ENCODE results near the gene MLPH. TPM values are rescaled to one million over a fixed set of nuclear protein-coding genes. Genes with fewer than 3 reads are reported as not detected.
A peak's percentile ranks its signal among the peaks of the same experiment; 100 is the strongest.

MLPH gene
- total RNA-seq, 1 donor from 2014 or later = 73.5 TPM

DNA sequence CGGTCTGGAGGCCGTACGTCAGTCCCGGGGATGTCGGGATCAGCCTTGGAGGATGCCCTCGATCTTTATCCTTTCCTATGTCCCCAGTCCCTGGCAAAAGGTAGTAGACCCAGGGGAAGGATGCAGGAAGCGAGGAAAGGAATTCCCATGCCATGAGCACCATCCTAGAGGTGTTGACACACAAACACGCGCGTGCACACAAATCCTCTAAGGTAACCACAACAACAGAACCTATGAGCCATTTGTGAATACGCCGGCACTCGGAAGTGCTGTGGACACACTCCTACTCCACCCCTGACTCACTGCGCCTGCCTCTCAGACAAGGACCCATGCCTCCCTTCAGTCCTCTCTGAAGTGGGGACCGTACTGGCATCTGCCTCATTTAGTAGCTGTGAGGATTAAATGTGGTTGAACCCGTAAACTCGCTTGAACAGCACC is 11.3 kb upstream of the MLPH start:
- Histone ChIP-seq H3K36me3 (no peaks in the 10 kb centered on the region), H3K4me1 (peaks cover 51% of the 10 kb centered on the region), H3K27ac (replicated peaks) (peak overlapping the region; percentile 96), H3K27me3 (ENCODE audit: low read depth) (no peaks in the 10 kb centered on the region), H3K9me3 (replicated peaks) (no peaks in the 10 kb centered on the region), H3K4me3 (peak overlapping the region; percentile 82)
- TF ChIP-seq, protein P1, sequence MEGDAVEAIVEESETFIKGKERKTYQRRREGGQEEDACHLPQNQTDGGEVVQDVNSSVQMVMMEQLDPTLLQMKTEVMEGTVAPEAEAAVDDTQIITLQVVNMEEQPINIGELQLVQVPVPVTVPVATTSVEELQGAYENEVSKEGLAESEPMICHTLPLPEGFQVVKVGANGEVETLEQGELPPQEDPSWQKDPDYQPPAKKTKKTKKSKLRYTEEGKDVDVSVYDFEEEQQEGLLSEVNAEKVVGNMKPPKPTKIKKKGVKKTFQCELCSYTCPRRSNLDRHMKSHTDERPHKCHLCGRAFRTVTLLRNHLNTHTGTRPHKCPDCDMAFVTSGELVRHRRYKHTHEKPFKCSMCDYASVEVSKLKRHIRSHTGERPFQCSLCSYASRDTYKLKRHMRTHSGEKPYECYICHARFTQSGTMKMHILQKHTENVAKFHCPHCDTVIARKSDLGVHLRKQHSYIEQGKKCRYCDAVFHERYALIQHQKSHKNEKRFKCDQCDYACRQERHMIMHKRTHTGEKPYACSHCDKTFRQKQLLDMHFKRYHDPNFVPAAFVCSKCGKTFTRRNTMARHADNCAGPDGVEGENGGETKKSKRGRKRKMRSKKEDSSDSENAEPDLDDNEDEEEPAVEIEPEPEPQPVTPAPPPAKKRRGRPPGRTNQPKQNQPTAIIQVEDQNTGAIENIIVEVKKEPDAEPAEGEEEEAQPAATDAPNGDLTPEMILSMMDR (IDR thresholded peaks at IDR 0.05; ENCODE audit: borderline replicate concordance) = no peak
- intact Hi-C loops (cut with micrococcal nuclease) = no loop called here
- no peak for DNase-seq

DNA sequence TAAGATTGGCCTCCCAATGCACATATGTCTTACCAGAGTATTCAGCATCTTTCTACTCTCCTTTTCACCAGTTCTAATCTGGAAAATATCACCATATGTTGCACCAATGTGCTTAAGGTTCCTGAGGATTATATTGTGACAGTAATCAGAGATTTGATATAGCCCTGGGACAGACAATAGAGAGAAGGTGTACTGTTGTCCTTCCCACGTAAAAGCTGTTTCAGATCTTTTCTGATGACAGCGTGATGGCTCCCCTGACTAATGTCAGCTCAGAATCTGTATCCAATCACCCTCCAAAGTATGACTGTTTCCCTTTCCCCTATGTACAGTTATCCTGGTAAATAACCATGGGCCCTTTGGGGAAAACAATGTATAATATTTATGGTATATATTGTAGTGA is 9.0 kb upstream of the MLPH start:
- Histone ChIP-seq H3K4me3 (no peak overlapping the region), H3K27ac (replicated peaks) (no peak overlapping the region), H3K9me3 (replicated peaks) (no peaks in the 10 kb centered on the region), H3K4me1 (peaks cover 58% of the 10 kb centered on the region), H3K27me3 (ENCODE audit: low read depth) (peaks cover 1% of the 10 kb centered on the region), H3K36me3 (no peaks in the 10 kb centered on the region)
- DNase-seq = no peak
- intact Hi-C loops (cut with micrococcal nuclease) = no loop called here
- TF ChIP-seq, protein P1 (IDR thresholded peaks at IDR 0.05; ENCODE audit: borderline replicate concordance) = no peak

DNA sequence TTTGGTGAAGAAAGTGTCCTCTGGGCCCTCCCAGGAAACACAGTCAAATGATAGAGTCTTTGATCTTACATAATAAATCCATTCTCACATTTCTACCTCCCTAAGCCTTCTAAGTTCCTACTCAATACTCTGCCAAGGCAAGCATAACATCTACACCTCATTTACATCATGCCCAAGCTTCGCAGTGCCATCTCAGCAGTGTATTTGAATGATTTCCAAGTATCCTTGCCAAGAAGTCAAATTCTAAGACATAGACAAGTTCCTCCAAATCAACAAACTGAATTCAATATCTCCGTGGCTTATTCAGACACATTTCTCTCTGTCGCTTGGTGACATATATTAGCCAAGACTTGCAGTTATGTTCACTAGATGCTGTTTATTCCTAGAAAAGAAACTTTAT is 8.1 kb upstream of the MLPH start:
- intact Hi-C loops (cut with micrococcal nuclease) = no loop called here
- Histone ChIP-seq H3K9me3 (replicated peaks) (no peaks in the 10 kb centered on the region), H3K4me3 (no peak overlapping the region), H3K36me3 (no peaks in the 10 kb centered on the region), H3K27ac (replicated peaks) (no peak overlapping the region), H3K27me3 (ENCODE audit: low read depth) (peaks cover 6% of the 10 kb centered on the region), H3K4me1 (peaks cover 58% of the 10 kb centered on the region)
- no peak for DNase-seq
- TF ChIP-seq, protein P1 (IDR thresholded peaks at IDR 0.05; ENCODE audit: borderline replicate concordance) = no peak

DNA sequence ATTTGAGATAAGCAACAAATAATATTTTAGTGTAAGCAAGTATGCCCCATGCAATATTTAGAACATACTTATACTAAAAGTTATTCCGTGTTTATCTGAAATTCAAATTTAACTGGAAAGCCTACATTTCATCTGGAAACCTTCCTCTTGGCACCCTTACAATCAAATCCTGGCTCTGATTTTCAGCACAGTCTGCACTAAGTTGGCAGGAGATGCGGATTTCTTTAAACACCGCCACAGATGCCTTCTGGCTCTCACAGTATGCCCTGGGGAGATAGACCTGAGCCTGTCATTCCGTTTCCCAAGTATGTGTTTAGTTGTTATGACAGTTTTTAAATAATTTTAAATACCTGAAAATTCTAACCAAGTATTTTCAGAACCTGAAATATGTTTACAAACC is 7.3 kb upstream of the MLPH start:
- TF ChIP-seq, protein P1 (IDR thresholded peaks at IDR 0.05; ENCODE audit: borderline replicate concordance) = no peak
- H3K9me3 ChIP-seq (replicated peaks) = no peaks in the 10 kb centered on the region
- intact Hi-C loops (cut with micrococcal nuclease) = no loop called here
- no peaks in the 10 kb centered on the region for H3K36me3 ChIP-seq
- peaks cover 6% of the 10 kb centered on the region for H3K27me3 ChIP-seq (ENCODE audit: low read depth)
- no peak overlapping the region for H3K4me3 ChIP-seq
- H3K27ac ChIP-seq (replicated peaks) = no peak overlapping the region
- peaks cover 50% of the 10 kb centered on the region for H3K4me1 ChIP-seq
- DNase-seq = no peak

DNA sequence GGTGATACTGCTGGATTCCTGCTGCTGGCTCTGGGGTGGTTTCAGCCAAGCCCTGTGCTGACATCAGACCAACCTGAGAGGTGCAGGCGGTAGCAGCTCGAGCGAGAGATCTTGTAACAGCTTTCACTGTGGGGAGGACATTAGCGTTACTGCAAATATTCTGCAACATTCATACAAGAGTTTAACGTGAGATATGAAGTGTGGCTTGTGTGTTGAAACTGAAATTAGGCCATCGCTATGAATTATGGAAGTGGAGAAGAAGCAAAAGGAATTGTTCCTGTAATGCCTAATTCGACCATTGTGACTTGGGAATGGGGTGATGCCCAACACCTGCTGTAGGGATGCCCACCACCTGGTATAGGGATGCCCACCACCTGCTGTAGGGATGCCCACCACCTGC is 6.5 kb upstream of the MLPH start:
- Histone ChIP-seq H3K27ac (replicated peaks) (no peak overlapping the region), H3K27me3 (ENCODE audit: low read depth) (peaks cover 9% of the 10 kb centered on the region), H3K9me3 (replicated peaks) (no peaks in the 10 kb centered on the region), H3K4me3 (no peak overlapping the region), H3K4me1 (peaks cover 42% of the 10 kb centered on the region), H3K36me3 (no peaks in the 10 kb centered on the region)
- no peak for DNase-seq
- TF ChIP-seq, protein P1 (IDR thresholded peaks at IDR 0.05; ENCODE audit: borderline replicate concordance) = no peak
- intact Hi-C loops (cut with micrococcal nuclease) = no loop called here

All from left ventricle myocardium inferior (tissue), 1 donor.